ENCODE results near the gene PDE4DIP.
"Not testable (repeated sequence)": the region's sequence is repeated elsewhere in the genome, so short reads cannot be mapped to it uniquely, and the experiment has no call there.

The PDE4DIP gene

DNA sequence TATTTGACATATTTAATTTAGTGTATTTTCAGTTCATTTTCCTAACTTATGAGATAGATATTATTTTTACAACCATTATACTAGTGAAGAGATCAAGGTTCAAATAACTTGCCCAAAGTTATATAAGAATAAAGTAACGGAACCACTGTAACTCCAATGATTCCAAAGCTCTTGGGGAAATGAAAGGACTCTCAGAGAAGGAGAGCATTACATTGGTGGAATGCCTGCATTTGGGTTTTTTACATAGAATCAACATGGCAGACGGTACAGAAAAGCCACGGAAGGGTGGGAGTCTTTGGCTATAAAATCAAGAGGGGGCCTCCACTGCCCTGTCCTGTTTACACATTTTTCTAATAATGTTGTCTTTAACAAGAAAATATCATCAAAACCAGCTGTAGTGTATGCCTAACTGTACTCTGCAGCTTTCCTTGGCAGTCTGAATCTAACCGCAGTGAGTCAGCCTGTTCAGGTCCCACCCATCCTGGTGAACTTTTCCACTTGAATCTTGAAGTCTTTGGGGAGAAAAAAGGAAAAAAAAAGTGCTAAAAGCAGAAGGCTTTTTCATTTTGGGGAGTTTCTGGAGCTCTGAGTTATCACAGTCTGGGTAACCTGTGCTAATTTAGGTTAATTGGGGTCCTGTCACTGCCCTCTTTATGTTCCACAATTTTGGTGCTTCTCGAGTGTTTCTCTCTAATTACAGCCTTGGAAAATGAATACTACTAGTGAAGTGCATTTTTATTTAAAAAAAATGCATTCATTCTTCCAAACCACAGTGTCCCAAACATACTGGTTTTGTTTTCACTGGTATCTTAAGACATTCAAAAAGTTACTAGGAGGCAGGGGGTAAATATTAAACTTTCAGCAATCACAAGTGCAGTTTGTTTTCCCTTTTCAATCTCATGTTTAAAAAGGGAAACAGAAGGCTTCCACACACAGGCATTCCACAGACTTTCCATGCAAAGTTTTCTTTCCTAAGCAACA is 30.5 kb downstream of the PDE4DIP start:
- not testable (repeated sequence) for DNase-seq

DNA sequence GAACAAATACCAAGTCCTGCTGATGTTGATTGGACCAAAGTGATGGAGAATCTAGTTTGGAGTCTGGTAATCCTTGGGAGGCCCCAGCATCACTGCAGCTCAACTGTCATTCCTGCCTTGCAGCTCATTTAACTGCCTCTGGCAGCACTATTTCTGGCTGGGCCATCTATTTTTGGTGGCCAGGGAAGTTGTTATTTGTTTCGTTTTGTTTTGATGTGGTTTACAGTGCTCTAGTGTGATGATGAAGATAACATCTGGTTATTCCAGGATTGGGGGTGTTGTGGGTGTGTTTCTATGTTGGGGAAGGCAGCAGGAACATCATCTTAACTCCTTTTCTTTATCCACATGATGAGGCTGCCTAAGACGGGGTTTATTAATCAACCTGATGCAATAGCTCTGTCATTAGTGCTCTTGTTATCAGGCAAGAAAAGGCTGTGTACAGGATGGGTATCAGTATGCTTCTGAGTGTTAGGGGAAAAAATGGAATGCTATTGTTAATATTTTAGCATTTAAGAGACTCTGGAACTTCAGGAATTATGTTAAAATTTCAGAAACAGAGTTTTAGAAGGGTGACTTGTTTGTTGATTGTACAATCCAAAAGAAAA is 35.7 kb downstream of the PDE4DIP start:
- not testable (repeated sequence) for DNase-seq

DNA sequence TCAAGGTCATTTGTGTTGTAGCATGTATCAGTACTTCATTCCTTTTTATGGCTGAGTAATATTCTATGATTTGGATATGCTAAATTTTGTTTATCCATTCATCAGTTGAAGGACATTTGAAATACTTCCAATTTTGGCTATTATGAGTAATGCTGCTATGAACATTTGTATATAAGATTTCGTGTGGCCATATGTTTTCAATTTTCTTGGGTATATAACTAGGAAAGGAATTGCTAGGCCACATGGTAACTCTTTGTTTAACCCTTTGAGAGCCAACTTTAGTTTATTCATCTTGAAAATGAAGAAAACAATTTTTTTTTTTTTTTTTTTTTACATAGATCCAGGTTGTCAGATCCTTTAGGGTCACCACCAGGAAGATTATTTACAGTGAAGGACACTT is 37.0 kb downstream of the PDE4DIP start:
- not testable (repeated sequence) for DNase-seq

DNA sequence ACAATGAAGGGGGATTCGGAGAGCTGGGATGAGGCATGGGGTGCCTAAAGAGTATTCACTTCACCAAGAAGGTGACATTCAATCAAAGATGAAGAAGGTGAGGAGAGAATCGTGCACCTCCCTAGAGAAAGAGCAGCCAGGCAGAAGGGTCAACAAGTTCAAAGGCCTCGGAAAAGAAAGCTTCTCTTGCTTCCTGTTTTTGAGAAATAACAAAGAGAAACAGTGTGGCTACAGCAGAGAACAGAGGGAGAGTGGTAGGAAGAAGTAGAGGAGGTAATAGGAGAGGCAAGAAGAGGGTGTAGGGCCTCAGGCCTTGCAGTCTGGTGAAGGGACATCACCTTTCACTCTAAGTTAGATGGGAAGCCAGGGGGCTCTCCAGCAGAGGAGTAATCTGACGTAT is 41.0 kb downstream of the PDE4DIP start:
- not testable (repeated sequence) for DNase-seq

DNA sequence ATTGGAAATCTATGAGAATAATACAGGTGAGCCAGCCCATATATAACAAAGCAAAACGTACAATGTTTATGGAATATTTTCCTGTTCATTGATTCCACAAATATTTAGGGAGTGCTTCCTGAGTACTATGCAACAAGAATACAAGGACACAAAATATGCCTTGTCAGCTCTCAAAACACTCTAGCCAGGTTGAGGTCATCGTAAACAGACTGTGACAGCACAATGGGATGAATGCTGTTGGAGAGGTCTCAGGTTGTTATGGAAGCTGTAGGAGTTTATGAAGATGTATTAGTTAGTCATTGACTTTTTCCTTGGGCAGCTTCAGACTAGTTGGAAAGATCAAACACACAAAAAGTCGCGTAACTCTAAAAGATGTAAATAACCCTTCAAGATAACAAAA is 42.1 kb downstream of the PDE4DIP start:
- DNase-seq: not testable (repeated sequence)

DNA sequence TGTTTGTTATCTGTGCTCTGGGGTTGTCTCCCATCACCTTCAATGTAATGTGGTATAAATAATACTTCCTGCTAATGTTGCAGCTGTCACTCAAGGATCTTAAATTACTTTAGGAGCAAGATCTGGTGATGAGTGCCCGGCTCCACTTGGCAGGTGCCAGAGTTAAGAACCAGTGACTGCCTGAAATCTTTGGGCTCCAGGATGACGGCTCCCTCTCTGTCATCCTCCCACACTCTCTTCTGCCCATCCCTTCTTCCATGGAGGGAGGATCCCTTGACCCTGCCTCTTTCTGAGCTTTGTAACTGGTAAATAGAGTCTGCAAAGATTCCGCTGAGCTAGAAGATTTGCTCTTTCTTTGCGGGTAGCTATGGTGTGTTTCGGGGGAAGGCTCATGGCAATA is 44.4 kb downstream of the PDE4DIP start:
- not testable (repeated sequence) for DNase-seq

DNA sequence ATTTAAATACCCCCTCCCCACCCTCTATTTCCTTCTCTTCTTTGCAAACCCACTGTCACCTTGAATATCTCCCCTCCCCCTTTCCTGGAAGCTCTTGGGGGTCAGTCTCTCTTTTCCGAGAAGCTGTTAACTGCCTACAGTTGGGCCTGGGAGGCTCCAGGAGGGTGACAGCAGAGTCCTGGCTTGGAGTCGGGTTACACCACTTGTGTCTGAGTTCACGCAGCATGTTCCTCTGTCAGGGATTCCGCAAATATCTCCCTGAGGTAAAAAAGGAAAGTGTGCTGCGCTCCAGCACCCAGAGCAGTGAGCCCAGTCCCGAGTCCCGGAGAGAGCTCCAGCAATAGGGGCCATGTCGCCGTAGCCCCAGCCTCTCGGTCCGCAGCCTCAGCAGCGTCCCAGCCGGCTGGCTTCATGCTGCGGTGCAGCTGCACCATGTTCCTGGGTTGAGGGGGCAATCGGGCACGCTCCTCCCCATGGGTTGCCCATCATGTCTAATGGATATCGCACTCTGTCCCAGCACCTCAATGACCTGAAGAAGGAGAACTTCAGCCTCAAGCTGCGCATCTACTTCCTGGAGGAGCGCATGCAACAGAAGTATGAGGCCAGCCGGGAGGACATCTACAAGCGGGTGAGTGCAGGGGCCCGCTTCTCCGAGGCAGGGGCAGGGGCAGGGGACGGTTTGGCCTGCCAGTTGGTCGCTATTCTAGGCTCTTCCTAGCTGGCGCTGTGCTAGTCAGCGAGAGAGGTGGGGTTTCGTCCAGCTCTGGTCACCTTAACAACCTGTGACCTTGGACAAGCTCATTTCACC is 45.2 kb downstream of the PDE4DIP start:
- not testable (repeated sequence) for DNase-seq

DNA sequence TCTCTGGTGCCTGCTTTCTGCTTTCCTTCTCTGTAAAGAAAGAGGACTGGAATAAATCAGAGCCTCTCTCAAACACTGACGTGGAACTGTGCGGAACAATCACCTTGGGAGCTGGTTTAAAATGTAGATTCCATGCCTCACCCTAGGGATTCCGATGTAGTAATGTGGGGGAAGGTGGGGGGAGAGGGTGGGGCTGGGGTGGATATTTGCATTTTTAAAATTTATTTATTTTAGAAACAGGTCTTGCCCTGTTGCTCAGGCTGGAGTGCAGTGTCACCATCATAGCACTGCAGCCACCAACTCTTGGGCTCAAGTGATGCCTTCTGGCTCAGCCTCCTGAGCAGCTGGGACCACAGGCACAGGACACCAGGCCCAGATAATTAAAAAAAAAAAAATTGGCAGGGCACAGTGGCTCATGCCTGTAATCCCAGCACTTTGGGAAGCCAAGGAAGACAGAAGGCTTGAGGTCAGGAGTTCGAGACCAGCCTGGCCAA is 45.9 kb downstream of the PDE4DIP start:
- not testable (repeated sequence) for DNase-seq

DNA sequence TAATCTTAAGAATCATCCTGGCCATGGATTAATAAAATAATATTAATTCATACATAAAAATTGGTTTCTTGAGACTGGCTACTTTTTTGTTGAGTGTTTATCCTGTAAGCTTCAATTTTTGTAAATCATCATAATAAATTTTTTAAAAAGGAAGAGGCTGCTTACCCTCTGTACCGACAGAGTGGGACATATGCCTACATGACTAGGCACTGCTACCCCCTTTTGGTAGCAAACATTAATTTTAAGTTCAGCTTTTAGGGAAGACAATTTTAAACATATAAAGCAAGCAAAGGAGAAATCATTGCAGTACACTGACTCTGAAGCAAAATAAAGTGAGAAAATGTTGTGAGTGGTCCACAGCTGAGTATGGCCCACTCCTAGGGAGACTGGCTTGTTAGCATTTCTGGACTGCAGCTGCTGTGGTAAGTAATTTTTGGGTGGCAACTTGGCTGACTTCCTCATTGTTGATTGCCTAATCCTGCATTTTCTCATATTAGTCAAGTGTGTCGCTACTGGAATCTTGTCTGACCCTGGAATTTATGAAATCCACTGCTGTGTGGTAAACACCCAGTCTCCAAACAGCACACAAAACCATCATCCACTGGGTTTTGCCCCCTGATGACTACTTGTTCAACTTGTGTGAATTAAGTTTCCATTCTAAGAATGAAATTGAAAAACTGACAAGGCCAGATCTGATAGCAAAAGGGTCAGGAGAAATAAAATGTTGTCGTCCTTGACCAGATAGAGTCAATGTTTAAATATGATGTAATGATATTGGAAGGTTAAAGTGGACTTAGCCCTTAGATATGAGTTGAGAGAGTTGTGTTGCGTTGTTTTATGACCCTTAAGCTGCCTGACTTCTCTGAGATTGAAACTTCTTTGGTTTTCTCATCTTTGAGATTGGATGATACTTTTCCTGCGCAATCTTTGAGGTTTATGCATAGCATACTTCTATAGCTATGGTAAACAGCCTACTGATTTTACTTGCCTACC is 50.4 kb downstream of the PDE4DIP start:
- not testable (repeated sequence) for DNase-seq

DNA sequence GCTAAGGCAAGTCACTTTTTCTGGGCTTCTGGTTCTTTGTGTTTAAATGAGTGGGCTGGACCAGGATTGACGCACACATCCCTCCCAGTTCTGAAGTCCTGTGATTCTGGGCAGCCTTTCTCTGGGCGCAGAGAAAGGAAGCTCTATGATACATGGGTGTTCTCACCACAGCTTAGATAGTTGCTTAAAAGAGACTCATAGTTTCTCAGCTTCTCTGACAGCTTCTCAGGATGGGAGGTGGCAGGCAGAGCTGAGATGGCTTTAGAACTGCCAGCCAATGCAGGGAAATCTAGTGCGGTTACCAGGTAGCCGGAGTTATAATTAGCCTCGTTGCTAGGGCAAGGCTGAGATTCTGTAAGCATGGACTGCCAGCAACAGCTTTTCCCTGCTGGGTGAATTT is 55.8 kb downstream of the PDE4DIP start:
- DNase-seq: not testable (repeated sequence)

DNA sequence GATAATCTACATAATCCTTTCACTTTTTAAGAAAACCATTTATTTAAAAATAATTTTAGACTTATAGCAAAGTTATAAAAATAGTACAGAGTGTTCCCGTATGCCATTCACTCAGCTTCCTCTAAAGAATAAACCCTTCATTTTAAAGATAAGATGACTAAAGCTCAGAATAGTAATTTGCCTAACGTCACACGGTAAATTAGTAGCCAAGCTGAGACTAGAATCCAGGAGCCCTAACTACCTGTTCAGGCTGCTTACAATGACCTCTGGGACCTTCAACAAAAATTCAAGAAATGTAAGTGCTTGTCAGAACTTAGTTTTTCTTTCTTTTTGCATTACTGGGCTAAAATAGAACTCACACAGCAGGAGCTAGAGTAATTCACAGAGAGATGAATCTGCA is 56.5 kb downstream of the PDE4DIP start:
- not testable (repeated sequence) for DNase-seq

DNA sequence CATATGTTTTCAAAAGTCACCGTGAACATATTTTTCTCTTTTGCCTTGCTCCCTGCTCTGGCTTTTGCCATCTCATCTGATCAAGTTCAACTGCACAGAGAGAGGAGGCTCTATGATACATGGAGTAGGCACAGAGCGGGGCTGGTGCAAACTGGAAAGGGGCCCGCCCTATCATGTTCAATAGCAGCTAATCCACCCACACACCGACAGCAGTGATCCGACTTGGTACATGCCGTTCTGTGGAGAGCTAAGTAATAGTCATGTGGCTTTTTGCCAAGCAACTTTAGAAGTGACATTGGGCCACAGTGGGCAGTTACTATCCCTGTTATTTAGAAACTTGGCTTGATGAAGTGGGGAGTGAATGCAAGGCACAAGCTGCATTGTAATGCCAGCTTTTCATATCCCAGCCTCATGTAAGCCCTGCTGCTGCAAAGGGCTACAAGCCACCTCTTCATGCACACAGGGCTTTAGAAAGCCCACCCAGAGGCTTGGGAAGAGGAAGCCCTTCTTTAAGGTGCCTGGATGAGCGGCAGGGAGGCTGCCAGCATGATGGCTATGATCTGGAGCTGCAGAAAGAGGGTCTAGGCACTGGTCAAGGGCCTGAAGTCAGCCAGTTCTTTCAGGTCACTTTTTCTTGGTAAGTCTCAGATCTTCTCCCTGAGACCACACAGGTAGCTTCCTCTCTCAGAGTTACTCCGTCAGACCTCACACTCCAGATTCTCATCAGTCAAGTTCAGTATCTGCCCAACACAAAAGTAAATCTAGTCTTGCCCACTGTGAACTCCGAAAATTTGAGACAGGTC is 57.1 kb downstream of the PDE4DIP start:
- DNase-seq: not testable (repeated sequence)

DNA sequence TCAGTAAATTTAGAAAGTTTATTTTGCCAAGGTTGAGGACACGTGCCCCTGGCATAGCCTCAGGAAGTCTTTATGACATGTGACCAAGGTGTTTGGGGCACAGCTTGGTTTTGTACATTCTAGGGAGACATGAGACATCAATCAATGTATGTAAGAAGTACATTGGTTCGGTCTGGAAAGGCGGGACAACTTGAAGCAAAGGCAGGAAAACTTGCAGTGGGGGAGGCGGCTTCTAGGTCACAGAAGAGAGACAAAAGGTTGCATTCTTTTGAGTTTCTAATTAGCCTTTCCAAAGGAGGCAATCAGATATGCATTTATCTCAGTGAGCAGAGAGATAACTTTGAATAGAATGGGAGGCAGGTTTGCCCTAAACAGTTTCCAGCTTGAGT is 57.7 kb downstream of the PDE4DIP start:
- DNase-seq: not testable (repeated sequence)

DNA sequence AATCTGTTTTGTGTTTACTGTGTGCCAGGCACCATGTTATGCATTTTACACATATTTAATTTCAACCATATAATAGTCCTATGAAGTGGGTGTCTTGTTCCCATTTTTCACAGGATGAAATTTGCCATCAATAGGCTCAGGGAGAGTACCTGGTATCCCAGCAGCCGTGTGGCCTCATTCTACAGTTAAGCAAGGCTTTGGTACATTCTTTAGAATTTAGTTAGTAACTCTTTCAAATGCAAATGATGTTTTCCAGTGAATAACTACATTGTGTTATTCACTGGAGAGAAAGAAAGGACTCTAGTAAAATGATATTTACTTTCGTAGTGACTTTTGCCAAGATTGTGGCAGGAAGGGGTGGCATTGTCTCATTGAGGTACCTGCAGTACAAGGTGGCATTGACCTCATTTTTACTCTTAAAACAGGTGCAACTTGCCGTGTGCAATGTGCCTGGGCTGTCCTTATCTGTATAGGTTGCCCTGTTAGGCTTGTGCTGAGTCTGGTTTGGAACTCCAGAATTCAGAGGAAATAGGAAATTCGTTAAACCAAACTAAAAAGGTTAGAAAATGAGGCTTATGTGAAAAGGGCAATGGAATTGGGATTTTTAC is 65.1 kb downstream of the PDE4DIP start:
- not testable (repeated sequence) for DNase-seq

DNA sequence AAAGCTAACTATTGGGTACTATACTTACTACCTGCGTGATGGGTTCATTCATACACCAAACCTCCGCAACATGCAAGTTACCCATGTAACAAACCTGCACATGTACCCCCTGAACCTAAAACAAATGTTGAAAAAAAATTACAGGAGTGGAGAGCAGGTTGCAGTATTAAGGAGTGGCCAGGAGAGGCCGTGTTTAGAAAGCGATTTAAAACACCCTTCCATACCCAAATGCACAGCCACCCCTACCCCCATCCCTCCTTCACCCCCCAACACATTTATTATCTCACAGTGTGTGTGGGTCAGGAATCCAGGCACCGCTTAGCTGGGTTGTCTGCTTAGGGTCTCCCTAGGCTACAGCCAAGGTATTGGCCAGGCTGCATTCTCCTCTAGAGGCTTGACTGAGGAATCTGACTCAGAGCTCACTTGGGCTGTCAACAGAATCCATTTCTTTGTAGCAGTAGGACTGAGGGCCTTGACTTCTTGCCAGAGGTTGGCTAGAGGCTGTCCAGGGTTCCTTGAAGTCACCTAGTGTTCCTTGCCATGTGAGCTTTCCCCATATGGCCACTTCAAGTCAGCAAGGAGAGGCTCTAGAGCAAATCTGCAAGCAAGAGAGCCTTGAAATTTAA is 67.2 kb downstream of the PDE4DIP start:
- not testable (repeated sequence) for DNase-seq

DNA sequence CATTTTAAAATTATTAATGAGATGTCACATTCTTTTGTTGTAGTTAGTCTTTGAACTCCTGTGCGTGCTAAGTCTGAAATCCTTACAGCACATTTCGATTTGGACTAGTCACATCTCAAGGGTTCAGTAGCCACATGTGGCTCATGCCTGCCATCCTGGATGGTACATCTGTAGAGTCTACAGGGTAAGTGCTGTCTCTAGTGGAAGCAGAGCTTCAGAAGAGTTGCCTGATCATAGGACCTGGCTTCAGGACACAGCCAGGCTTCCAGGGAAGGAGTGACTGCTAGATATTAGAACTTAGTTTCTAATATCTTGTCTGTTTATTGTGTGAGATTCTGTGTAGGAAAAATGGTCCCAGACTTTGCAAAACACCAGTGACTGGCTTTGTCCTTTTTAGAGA is 72.0 kb downstream of the PDE4DIP start:
- not testable (repeated sequence) for DNase-seq

DNA sequence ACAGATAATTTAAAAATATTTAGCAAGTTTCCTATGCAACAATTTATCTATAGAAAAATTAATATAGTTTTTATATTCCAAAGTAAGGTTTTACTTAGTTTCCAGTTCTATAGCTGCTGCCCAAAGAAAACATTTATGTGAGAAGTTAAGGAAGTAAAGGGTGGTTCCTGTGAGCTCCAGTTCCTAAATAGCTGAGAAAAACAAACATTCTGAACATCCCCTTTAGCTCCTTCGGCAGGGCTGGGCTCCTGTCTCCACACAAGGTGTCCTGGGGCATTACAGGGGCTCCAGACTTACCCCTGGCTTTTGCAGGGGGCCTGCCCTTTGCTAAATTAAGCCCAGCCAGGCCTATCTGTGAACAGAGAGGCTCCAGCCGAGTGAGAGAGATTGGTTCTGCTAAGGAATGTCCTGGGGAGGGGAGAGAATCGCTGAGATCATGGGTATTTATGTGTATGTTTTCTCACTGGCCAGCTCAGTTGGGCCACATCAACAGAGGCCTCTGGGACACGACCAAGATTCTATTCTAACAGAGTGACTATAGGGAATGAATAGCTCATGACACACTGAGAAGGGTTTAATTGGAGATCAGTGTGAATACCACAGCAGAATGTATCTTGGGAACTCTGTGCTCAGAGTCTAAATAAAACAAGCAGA is 72.6 kb downstream of the PDE4DIP start:
- DNase-seq: not testable (repeated sequence)

DNA sequence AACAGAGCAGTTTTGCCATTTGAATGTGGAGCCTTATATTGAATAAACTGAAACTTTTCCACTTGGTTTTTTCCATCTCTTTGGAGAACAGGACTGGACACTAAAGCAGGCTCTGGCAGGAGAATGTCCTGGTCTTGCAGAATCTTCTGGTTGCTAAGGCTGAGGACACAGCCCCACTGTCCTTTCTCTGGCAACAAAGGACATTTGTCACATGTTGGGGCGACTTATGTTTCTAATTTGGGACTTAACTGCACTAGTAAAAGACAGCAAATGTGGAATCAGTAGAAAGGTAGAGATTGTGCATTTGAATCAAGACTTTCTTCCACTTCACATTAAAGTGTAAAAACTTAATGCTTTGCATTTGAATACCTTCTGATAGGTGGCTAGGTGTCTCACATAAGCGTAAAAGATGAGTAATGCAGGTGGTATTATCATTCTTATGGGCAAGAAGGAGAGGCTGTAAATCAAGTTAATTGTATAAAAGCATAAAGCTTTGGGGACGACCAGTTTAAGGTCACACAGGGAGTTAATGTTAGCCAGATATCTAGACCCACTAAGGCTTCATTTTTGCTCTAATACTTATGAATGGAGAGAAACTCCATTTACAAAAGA is 74.7 kb downstream of the PDE4DIP start:
- not testable (repeated sequence) for DNase-seq

DNA sequence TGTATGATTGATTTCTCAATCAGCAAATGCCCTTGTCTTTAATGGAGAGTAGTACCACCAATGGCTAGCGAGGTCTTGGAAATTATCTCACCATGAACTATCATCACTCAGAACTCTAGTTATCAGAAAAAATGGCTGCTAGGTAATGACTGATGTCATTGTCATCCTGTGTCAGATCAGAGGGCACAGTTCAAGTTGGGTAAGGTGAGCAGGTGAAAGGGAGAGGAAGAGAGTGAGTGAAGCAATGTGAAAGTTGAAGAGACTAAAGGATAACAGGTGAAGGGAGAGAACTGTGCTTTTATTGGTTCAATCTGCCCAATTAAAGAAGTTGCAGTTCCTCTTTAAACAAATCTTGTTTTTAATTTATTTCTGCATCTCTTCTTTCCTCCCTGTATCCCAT is 76.8 kb downstream of the PDE4DIP start:
- DNase-seq: not testable (repeated sequence)

All from hippocampal formation (tissue), 2 donors.